GM10847 (cell line): ENCODE results near the gene BCCIP.

ENCODE experiments used
- POLR2A ChIP-seq: IDR thresholded peaks from 2 replicates; pipeline ENCODE4 v1.6.1; 2011; ENCODE audit not compliant: insufficient read length; ENCODE audit errors: extremely low read depth

Gene BCCIP

GRCh38 chr10:125816548-125816947 is 6.8 kb upstream of the BCCIP start:
- TF ChIP-seq POLR2A: no peak

GRCh38 chr10:125817337-125817946 is 5.9 kb upstream of the BCCIP start:
- no peak for TF ChIP-seq POLR2A

- TF ChIP-seq POLR2A: no peak
These were observed 2.6 kb upstream of the BCCIP start for GRCh38 chr10:125820701-125821100.

- TF ChIP-seq POLR2A: no peak
These were observed 411 bp downstream of the BCCIP start for GRCh38 chr10:125823663-125824251.

- no peak for TF ChIP-seq POLR2A
These were observed 1.4 kb downstream of the BCCIP start for GRCh38 chr10:125824736-125825135.

- no peak for TF ChIP-seq POLR2A
These were observed 3.8 kb downstream of the BCCIP start for GRCh38 chr10:125827133-125827532.

- TF ChIP-seq POLR2A: no peak
These were observed 5.0 kb downstream of the BCCIP start for GRCh38 chr10:125828311-125828710.

- no peak for TF ChIP-seq POLR2A
These were observed 13.4 kb downstream of the BCCIP start for GRCh38 chr10:125836746-125837145.

GRCh38 chr10:125838802-125839575 is 15.6 kb downstream of the BCCIP start:
- no peak for TF ChIP-seq POLR2A

GRCh38 chr10:125840406-125840805 is 17.1 kb downstream of the BCCIP start:
- TF ChIP-seq POLR2A: no peak

- no peak for TF ChIP-seq POLR2A
These were observed 17.6 kb downstream of the BCCIP start for GRCh38 chr10:125840955-125841354.

GRCh38 chr10:125843603-125844329 is 20.4 kb downstream of the BCCIP start:
- no peak for TF ChIP-seq POLR2A

- TF ChIP-seq POLR2A: no peak
These were observed 21.4 kb downstream of the BCCIP start for GRCh38 chr10:125844751-125845221.

- no peak for TF ChIP-seq POLR2A
These were observed 22.3 kb downstream of the BCCIP start for GRCh38 chr10:125845617-125846016.

GRCh38 chr10:125846894-125847293 is 23.5 kb downstream of the BCCIP start:
- TF ChIP-seq POLR2A: no peak
